Panc1 (cell line): ENCODE results near the gene HMGN5. TPM values are rescaled to one million over a fixed set of nuclear protein-coding genes. Genes with fewer than 3 reads are reported as not detected.

Experiments used
- ATAC-seq: fragments of 200-7000 bp; cut with Tn5 transposase; 2 replicates; pipeline ENCODE4 v1.9.1; 2020; ENCODE audit warnings: mild to moderate bottlenecking, moderate library complexity
- BruUV-seq: library from RNA; stranded (reverse); fragments of 400-500 nt; replicated peaks from 2 replicates; lab custom pipeline; 2021; lab: Mats Ljungman, UMichigan
- CTCF ChIA-PET: fragments of 300-600 bp; sonication (Branson Sonifier 250); formaldehyde crosslinking; loops from one replicate; lab custom pipeline; 2022; ENCODE audit warnings: antibody characterized with exemption; lab: Charles Lee
- POLR2A ChIA-PET: fragments of 300-600 bp; sonication (Branson Sonifier 250); formaldehyde crosslinking; loops from one replicate; lab custom pipeline; 2022; ENCODE audit warnings: antibody characterized with exemption; lab: Charles Lee
- DNase-seq: peaks from one replicate; pipeline ENCODE4 v3.0.0-alpha.2; 2010; ENCODE audit warnings: low read depth, low spot score
- H3K27ac ChIP-seq: 2 replicates; pipeline ENCODE4 v1.5.1; 2011; ENCODE audit warnings: mild to moderate bottlenecking, low read length, inconsistent platforms
- H3K27me3 ChIP-seq: fragments of 200-500 bp; sonication (Bioruptor generic); 2 replicates; pipeline ENCODE4 v1.6.0; 2014; ENCODE audit warnings: low read length, inconsistent platforms; ENCODE audit not compliant: control insufficient read depth, insufficient read depth
- H3K36me3 ChIP-seq: fragments of 200-500 bp; sonication (Bioruptor generic); 2 replicates; pipeline ENCODE4 v1.5.1; 2014; ENCODE audit warnings: inconsistent platforms, mild to moderate bottlenecking, low read length, moderate library complexity; ENCODE audit not compliant: control insufficient read depth, insufficient read depth
- H3K4me1 ChIP-seq: 2 replicates; pipeline ENCODE4 v1.5.1; 2011; ENCODE audit warnings: inconsistent platforms, mild to moderate bottlenecking, low read length, moderate library complexity; ENCODE audit not compliant: control insufficient read depth, insufficient read depth
- H3K4me3 ChIP-seq, 2 experiments: 2 replicates each; pipeline ENCODE4 v1.5.1; 2011 to 2012; ENCODE audit warnings: low read depth in 2 of 2, low read length in 2 of 2, mild to moderate bottlenecking in 2 of 2, inconsistent platforms in 1 of 2, moderate library complexity in 1 of 2
- H3K9me3 ChIP-seq: fragments of 200-500 bp; sonication (Bioruptor generic); 2 replicates; pipeline ENCODE4 v1.5.1; 2014; ENCODE audit warnings: low read depth, mild to moderate bottlenecking, inconsistent platforms, low read length, moderate library complexity; ENCODE audit not compliant: control insufficient read depth, insufficient read depth
- CTCF ChIP-seq: fragments of 450-650 bp; IDR thresholded peaks from 2 replicates; pipeline ENCODE4 v1.5.1; 2017; ENCODE audit warnings: mild to moderate bottlenecking
- POLR2AphosphoS5 ChIP-seq: IDR thresholded peaks from 2 replicates; pipeline ENCODE4 v1.6.1; 2012; ENCODE audit warnings: mild to moderate bottlenecking, low read depth, low read length, moderate library complexity
- REST ChIP-seq, 2 experiments: IDR thresholded peaks; 2 replicates each; pipeline ENCODE4 v1.6.1; 2011 to 2012; ENCODE audit warnings: low read depth in 2 of 2, control low read depth in 1 of 2, low read length in 1 of 2, mild to moderate bottlenecking in 1 of 2, moderate library complexity in 1 of 2; ENCODE audit not compliant: insufficient read depth in 1 of 2
- SIN3A ChIP-seq: IDR thresholded peaks from 2 replicates; pipeline ENCODE4 v1.6.1; 2012; ENCODE audit warnings: low read depth, mild to moderate bottlenecking, low read length, moderate library complexity, borderline replicate concordance; ENCODE audit not compliant: insufficient read depth
- TCF7L2 ChIP-seq: IDR thresholded peaks from 2 replicates; pipeline ENCODE4 v1.6.1; 2011; ENCODE audit warnings: mild to moderate bottlenecking, low read depth, low read length, inconsistent platforms
- in situ Hi-C: cut with HindIII; loops from 2 replicates; pipeline ENCODE4 v1.10.0; 2016; ENCODE audit warnings: low sequenced_read_pairs, low pct_unique_long_range_greater_than_20kb
- intact Hi-C: fragments of 100-400 bp; cut with micrococcal nuclease; formaldehyde crosslinking; loops from one replicate; pipeline ENCODE4 v1.10.0; 2022; ENCODE audit not compliant: unreplicated experiment
- total RNA-seq: library from RNA; stranded (reverse); gene quantifications from one replicate; pipeline ENCODE4 v1.2.1, GENCODE V29; 2021; ENCODE audit not compliant: unreplicated experiment

Gene HMGN5
- total RNA-seq, 1 experiment from 2014 or later, result 1.5 TPM

GRCh38 chrX:81208916-81209315, 7.2 kb upstream of the HMGN5 start:
- no peaks in the 10 kb centered on the region for H3K9me3 ChIP-seq
- DNase-seq (no peak), ATAC-seq (no peak)
- BruUV-seq, result no TSS peak
- H3K36me3 ChIP-seq, result no peaks in the 10 kb centered on the region
- CTCF ChIA-PET, result no interaction called here
- POLR2A ChIA-PET, result no interaction called here
- intact Hi-C loops (no loop called here), in situ Hi-C loops (no loop called here)
- no peak overlapping the region for H3K4me3 ChIP-seq
- H3K27ac ChIP-seq, result no peak overlapping the region
- TF ChIP-seq POLR2AphosphoS5 (no peak), CTCF (no peak), TCF7L2 (no peak), SIN3A (no peak), REST (IDR thresholded peaks at IDR 0.05; ENCODE audit: insufficient read depth in 1 of 2, low read depth in 2 of 2, low read length in 1 of 2) (no peak)
- peaks cover under 1% of the 10 kb centered on the region; the same call in 1 of the 2 replicates for H3K4me1 ChIP-seq
- H3K27me3 ChIP-seq, result no peaks in the 10 kb centered on the region

- Histone ChIP-seq H3K27me3 (no peaks in the 10 kb centered on the region), H3K27ac (no peak overlapping the region), H3K4me1 (peaks cover 2% of the 10 kb centered on the region; the same call in 1 of the 2 replicates), H3K4me3 (no peak overlapping the region), H3K9me3 (no peaks in the 10 kb centered on the region), H3K36me3 (no peaks in the 10 kb centered on the region)
- BruUV-seq, result no TSS peak
- intact Hi-C loops, result no loop called here
- DNase-seq (no peak), ATAC-seq (no peak)
- ChIA-PET CTCF (no interaction called here), POLR2A (no interaction called here)
- TF ChIP-seq CTCF (no peak), TCF7L2 (no peak), SIN3A (no peak), POLR2AphosphoS5 (no peak), REST (IDR thresholded peaks at IDR 0.05; ENCODE audit: insufficient read depth in 1 of 2, low read depth in 2 of 2, low read length in 1 of 2) (no peak)
- in situ Hi-C loops, result no loop called here
Measured at GRCh38 chrX:81206476-81206875, 4.8 kb upstream of the HMGN5 start.
